Hepatocyte (in vitro differentiated cells): Measurements from ENCODE around the gene RNF144B.

ENCODE experiments used
- EZH2 ChIP-seq: fragments of 200-600 bp; sonication (generic); IDR thresholded peaks from 2 replicates; pipeline ENCODE4 v1.6.1; 2016; ENCODE audit warnings: antibody characterized with exemption, mild to moderate bottlenecking, borderline replicate concordance
- EZH2phosphoT487 ChIP-seq: fragments of 200-600 bp; sonication (generic); IDR thresholded peaks from one replicate; pipeline ENCODE4 v1.6.1; 2018; ENCODE audit warnings: antibody characterized with exemption, mild to moderate bottlenecking, low read depth, moderate library complexity; ENCODE audit not compliant: unreplicated experiment, severe bottlenecking
- TF ChIP-seq, protein P1 (sequence below): fragments of 200-600 bp; sonication (generic); IDR thresholded peaks from 2 replicates; pipeline ENCODE4 v1.5.1; 2016; ENCODE audit warnings: antibody characterized with exemption, mild to moderate bottlenecking; ENCODE audit not compliant: poor library complexity

DNA sequence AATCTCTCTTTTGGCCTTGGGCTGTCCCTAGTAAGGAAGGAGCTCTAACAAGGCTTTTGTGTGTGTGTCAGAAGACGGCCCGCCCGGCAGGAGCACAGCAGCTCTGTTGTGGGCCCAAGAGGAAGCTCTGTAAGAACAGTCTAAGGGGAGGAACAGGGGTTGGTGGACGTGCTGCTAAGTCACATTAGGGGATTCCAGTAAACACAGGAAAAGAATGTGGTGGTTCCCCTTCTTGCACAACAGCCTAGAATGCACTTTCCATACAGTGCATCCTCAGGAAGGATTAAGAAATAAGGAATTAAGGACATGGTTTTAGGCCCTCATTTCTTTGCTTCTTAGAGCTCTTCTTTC is 114.5 kb downstream of the RNF144B start:
- TF ChIP-seq, protein P1, sequence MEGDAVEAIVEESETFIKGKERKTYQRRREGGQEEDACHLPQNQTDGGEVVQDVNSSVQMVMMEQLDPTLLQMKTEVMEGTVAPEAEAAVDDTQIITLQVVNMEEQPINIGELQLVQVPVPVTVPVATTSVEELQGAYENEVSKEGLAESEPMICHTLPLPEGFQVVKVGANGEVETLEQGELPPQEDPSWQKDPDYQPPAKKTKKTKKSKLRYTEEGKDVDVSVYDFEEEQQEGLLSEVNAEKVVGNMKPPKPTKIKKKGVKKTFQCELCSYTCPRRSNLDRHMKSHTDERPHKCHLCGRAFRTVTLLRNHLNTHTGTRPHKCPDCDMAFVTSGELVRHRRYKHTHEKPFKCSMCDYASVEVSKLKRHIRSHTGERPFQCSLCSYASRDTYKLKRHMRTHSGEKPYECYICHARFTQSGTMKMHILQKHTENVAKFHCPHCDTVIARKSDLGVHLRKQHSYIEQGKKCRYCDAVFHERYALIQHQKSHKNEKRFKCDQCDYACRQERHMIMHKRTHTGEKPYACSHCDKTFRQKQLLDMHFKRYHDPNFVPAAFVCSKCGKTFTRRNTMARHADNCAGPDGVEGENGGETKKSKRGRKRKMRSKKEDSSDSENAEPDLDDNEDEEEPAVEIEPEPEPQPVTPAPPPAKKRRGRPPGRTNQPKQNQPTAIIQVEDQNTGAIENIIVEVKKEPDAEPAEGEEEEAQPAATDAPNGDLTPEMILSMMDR: no peak
- TF ChIP-seq EZH2 (no peak), EZH2phosphoT487 (no peak)
